Measurements from ENCODE around the gene DCAF16. TPM values are rescaled to one million over a fixed set of nuclear protein-coding genes. Genes with fewer than 3 reads are reported as not detected.

DCAF16 gene
- total RNA-seq, 2 experiments from 2014 or later = 32.9 to 35.9 TPM

DNA sequence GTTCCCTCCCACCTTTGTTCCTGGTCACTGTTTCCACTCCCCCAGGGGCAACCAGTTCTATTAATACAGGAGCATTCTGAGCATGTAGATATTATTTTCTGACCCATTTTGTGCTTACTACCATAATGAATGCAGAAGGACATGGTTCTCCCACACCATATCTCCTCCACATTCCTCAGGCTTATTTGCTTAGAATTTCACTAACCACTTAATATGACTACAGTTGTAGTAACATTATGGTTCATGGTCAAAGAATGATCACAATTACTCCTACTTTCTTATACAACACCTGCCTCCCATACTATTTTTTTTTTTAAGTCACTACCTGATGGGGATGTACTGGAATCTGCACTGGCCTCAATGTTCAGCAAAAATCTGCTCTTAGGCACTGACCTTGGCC is 21.6 kb downstream of the DCAF16 start:
- CTCF ChIA-PET = no interaction called here
- POLR2A ChIA-PET = interaction anchor here (0.5 to 0.7 kb wide), 2 partner anchors 20 to 231 kb away, joined by 3 to 5 read pairs; no protein-coding TSS in a partner anchor

DNA sequence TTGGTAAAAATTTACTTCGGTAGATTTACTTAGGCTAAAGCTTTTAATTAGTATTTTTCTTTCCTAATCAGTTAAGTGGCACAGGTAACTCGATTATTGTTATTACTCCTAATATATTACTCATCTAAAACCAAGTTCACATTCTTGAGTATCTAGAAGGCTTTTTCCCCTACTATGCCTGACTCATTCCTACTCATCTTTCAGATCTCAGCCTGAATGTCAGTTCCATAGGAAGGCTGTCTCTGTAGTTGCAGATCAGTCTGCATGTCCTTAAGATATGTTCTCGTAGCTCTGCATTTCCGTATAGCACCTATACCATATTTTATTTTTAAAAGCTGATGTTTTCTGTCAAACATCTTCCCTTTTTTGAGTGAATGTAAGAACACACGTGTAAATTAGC is 23.2 kb downstream of the DCAF16 start:
- ChIA-PET CTCF (no interaction called here), POLR2A (no interaction called here)

DNA sequence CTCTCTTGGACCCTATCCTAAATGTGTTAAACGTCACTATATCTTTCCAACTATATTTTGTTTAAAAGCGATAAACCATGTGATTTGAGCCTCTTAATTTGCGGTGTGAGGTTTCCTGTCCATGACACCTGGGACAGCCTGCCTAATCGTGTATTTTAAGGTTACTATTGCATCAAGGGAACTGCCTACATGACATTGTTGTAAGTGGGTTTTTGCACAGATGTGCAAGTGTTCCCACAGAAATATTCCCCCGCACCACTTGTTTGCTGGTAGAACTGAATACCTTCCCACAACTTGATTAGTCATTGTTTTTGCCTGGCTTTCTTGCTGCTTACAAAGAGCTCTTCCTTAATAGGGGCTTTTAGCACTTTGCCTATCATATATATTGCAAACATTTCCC is 24.0 kb downstream of the DCAF16 start:
- ChIA-PET POLR2A (no interaction called here), CTCF (no interaction called here)

DNA sequence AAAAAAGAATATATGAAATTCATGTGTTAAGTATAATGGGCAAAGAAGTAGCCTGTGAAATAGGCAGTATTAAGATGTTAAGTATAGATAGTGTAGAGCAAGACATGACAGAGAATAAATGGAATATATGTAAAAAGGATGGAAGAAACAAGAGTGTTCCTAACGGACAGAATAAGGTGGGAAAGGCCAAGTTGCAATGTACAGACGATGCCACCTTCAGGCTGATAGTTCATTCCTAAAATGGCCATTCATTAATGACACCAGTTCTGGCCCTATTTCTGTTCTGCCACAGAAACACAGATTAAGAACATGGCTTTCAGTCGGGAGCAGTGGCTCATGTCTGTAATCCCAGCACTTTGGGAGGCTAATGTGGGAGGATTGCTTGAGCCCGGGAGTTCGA is 24.7 kb downstream of the DCAF16 start:
- CTCF ChIA-PET = no interaction called here
- POLR2A ChIA-PET = no interaction called here

DNA sequence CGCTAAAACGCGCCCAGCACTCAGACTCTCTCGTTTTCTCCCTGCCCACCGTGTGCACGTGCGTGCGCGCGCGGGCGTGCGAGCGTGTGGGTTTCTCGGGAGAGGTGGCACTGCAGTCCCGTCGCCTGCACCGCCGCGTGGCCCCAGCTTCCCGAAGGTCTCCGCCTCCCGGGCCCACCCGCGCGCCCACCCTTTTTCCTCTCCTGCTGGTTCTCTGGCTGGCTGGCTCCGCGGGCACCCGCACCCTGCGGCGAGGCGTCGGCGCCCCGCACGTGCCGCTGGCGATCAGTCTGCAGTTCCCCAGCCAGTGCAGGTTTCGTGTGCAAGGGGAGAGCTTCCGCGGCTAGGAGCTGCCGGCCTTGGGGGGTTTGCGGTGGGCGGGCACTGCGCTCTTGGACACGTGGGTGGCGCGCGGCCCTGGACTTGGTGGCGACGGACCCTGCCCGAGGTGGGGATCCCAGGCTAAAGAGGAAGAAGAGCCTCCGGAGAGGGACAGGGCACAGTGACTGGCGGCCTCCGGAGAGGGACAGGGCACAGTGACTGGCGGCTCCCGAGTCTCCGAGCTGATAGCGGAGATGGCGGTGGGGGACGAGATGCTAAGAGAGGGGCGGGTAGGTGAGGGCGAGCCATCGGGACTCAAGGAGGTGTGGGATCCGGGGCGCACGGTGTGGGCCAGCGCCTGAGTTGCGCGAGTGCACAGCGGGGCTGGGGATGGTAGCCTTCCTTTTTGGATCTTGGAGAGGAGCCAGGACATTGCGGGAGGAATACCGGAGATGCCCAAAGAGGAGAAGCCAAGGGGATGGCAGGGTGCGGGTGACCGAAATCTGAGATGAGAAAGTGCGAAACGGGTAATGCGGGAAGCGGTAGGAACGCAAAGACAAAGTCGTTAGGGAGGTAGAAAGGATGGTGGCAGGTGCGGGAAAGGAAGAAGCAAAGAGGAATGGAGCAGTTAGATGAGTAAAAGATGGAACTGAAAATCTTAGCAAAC is 29.0 kb downstream of the DCAF16 start, which contains the start of gene FAM184B:
TSS of gene FAM184B (minus strand) at position 322 of the 988 bp plus-strand sequence. CDS start 322 bp downstream, outside the sequence.
- POLR2A ChIA-PET = no interaction called here
- CTCF ChIA-PET = no interaction called here

DNA sequence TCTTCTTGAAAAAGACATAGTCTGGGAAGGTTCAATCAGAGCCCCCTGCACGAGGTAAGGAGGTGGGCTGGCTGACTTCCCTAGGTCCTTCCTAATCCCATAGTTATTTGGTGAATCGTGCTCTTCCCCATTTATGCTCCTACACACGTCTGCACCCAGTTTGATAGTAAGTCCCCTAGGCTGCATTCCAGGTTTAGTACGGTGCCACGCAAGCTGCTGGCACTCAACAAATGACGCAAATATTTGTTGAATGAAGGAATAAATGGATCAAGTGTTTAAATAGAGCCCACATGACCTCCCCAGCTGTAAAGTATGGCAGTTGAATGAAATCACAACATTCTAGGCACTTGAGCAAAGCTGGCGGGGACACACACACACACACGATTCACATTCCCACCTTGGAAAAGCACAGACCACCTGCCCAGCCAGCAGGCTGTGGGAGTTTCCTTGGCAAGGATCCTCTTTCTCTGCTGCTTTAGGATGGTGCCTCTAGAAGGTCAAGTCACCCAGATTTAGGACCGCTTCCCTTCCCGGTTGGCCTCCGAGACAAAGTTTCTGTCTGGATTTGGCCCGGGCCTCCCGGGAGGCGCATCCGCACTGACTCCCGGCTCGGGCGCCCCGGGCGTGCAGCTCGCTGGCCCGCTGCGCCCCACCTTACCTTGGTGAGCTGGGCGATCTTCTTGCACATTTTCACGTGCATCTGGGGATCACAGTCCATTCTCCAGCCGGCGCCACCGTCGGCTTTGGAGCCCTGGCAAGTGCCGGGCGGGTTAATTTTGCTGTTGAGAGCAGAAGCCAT is 29.9 kb downstream of the DCAF16 start:
- ChIA-PET POLR2A (no interaction called here), CTCF (no interaction called here)

DNA sequence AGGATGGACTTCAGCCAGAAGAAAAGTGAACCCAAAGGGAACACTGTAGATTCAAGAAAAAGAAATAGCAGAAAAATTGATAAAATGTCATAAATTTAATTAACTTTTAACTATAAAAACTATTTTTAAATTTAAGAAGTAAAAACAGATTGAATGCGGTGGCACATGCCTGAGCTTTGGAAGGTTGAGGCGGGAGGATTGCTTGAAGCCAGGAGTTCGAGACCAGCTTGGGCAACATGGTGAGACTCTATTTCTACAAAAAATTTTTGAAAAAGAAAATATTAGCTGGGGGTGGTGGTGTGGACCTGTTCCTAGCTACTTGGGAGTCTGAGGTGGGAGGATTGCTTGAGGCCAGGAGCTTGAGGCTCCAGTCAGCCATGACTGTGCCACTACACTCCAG is 32.1 kb downstream of the DCAF16 start:
- ChIA-PET CTCF (no interaction called here), POLR2A (no interaction called here)

DNA sequence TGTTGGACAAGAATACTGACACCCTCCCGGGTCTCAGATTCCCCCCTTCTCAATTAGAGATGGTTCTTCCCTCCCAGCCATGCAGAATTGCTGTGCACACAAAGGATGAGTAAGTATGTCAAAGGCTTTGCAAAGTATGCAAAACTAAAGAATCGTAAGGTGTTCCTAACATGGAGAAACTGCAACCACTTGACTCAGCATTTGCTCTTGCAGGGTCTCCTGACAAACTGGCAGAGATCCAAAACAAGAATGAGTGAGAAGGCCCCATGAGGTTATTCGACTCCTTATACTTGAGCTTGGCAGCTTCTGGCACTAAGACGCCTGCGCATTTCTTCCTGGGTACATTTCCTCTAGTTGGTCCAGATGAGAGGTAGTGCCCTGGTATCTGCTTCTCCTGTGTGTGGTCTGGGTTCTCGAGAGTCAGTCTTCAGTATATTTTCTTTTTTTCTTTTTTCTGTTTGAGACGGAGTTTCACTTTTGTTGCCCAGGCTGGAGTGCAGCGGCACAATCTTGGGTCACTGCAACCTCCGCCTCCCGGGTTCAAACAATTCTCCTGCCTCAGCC is 37.3 kb downstream of the DCAF16 start:
- ChIA-PET CTCF (no interaction called here), POLR2A (no interaction called here)

DNA sequence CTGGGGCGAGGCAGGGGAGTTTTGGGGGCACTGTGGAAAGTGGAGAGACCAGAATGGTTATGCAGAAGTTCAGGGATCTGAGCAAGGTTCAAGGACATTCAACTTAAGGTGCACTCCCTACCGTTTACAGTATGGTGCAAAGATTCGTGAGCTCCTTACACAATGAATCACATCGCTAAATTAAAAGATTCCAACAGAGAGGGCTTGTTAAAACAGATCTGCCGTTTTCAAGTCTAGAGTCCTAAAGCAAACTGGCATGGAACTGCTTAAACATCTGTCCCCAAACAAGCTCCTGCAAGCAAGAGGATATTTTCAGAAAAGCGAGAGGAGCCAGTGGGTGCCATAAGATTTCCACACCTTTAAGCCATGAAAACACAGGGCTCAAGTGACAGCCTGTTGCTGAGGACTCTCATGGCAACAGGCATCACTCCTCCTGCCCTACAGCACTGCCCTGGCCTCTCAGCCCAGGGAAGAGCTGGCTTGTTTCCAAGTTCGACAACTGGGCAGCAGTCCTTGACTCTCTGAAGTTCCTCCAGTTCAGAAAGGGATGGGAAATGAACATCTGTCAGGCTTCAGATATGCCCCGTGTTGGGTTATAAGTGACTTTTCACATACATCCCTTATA is 39.2 kb downstream of the DCAF16 start:
- CTCF ChIA-PET = no interaction called here
- POLR2A ChIA-PET = no interaction called here

DNA sequence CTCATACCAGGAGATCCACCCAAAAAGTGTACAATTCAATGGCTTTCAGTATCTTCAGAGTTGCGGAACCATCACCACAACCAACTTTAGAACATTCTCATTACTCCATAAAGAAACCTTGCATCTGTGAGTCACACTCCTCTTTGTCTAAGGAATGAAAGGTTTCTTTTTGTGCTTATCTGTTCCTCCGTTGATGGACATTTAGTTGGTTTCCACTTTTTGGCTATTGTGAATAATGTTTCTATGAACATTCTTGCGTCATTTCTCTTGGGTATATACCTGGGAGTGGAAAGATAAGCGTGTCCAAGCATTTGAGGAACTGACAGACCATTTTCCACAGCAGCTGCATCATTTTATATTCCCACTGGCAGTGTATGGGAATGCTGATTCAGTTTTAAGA is 39.7 kb downstream of the DCAF16 start:
- ChIA-PET CTCF (no interaction called here), POLR2A (no interaction called here)

DNA sequence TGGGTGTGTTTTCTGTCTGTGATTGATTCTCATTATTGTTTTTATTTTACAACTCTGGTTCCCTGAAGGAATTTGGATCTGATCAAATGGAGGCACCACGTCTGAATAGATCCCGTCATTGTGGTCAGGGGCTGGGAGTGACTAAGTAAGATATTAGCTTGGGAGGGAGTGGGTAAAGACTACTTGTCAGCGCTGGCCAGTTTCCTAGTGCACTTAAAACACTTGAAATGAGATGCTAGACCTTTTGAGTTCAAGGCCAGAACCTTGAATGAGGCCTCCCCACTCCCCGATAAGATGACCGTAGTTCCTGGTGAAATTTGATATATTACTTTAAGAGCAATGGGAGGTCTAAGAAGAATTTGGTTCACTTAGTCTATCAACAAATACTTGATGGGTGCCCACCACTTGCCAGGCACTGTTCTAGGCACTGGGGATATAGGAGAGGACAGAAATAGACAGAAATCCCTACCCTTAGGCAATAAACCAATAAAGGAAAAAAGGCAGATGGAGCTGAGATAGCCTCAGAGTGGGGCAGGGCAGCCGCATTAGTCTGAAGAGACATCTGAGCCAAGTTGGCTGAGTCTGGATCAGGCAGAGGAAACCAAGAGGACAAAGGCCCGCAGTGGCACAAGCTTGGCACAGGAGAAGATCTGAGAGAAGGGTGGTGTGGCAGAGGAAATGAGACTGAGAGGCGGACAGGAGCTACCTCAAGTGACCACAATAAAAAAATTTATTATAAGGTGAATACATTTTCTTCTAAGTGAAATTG is 41.0 kb downstream of the DCAF16 start:
- CTCF ChIA-PET = no interaction called here
- POLR2A ChIA-PET = no interaction called here

DNA sequence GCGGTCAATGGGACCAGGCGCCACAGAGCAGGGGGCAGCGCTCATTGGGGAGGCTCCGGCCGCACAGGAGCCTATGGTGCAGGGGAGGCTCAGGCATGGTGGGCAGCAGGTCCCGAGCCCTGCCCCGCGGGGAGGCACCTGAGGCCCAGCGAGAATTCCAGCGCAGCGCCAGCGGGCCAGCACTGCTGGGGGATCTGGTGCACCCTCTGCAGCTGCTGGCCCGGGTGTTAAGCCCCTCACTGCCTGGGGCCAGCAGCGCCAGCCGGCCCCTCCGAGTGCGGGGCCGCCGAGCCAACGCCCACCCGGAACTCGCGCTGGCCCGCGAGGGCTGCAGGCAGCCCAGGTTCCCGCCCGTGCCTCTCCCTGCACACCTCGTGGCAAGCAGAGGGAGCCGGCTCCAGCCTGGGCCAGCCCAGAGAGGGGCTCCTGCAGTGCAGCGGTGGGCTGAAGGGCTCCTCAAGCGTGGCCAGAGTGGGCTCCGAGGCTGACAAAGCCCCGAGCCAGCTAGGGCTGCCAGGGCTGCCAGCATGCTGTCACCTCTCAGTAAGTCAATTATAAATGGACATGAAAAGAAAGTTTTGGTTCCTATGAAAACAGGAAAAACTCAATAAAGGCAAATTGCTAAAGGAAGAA is 43.6 kb downstream of the DCAF16 start:
- ChIA-PET POLR2A (no interaction called here), CTCF (no interaction called here)

DNA sequence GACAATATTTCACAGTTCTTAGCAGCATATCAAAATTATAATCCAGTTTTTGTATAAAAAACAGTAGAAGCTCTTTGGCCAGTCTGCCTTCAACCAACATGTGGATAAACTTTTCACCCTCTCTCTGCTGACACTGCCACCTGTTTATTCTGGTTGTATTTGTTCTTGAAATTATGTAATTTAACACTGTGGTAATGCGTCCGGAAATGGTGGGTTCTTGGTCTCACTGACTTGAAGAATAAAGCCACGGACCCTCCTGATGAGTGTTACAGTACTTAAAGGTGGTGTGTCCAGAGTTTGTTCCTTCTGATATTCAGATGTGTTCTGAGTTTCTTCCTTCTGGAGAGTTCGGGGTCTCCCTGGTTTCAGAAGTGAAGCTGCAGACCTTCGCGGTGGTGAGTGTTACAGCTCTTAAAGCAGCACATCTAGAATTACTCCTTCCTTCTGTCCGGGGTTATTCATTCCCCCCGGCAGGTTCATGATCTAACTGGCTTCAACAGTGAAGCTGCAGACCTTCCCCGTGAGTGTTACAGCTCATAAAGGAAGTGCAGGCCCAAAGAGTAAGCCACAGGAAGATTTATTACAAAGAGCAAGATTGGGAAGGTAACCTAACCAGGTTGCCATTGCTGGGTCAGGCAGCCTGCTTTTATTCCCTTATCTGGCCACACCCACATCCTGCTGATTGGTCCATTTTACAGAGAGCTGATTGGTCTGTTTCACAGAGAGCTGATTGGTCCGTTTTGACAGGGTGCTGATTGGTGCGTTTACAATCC is 44.9 kb downstream of the DCAF16 start:
- POLR2A ChIA-PET = no interaction called here
- CTCF ChIA-PET = interaction anchor here (0.6 kb wide), 1 partner anchor 36 kb away, joined by 3 read pairs; no protein-coding TSS in a partner anchor

DNA sequence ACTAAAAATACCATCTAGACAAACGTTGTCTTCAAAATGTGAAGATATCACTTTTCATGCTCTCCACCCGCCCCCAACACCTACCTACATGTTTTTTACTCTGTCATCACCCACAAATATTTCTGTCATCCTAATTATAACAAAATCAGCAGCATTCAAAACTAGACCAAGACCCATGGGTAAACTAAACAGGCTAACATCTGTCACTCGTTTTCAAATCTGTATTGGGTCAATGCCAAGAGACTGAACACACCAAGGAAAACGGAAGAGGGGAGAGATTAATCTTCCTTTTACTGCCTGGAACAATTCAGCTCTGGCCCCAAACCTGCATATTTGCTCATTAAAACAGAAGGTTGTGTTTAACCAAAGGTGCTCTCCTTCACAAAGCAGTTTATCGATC is 46.6 kb downstream of the DCAF16 start:
- ChIA-PET POLR2A (no interaction called here), CTCF (no interaction called here)

DNA sequence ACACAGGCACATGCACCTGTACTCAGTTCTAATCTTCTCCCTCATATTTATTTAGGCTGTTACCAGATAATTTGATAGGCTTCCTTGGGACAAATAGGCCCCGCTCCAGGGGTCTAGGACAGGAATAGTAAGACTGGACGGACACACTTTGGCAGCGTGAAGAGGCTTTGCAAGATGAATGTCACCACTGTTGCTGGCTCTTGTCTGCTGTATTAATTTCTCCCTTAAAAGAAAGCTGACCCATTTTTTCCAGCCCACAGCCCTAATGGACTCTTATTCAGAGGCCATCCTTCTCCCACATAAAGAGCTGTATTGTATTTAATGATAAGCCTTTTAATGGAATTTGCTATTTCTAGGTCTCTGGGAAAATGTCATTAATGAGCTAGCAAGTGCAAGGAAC is 47.1 kb downstream of the DCAF16 start:
- POLR2A ChIA-PET = no interaction called here
- CTCF ChIA-PET = no interaction called here

DNA sequence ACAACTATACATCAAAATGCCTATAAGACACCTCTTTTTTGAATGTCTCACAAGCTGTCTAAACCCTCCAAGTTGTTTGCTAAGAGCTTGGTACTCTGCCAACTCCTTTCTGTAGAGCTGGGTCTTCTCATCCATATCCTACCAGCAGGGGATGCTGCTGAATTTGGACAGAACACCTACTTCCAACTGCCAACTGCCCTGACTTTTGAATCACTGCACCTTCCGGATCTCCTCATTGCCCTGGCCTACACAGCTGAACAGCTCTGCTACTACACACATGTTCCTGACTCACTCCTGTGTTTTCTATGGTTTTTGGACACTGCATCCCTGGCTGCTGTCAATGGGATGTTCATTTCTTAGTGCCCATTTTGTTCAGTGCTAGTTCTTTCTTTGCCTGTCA is 47.8 kb downstream of the DCAF16 start:
- POLR2A ChIA-PET = no interaction called here

DNA sequence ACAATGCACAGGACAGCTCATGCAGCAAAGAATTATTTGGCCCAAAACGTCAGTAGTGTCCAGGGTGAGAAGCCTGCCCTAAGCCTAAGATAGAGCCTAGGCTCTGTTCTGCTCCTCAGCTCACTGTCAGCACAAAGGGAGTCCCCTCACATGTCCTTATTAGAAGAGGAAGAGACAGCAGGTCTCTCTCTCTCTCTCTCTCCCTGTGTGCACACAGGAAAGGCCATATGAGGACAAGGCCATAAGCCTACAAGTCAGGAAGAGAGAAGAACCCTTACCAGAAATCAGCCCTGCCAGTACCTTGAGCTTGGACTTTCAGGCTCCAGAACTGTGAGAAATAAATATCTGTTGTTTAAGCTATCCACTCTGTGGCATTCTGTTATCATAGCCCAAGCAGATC is 49.5 kb downstream of the DCAF16 start:
- ChIA-PET POLR2A (no interaction called here), CTCF (no interaction called here)

More for the DNA sequence above, 47.8 kb downstream of the DCAF16 start:
- CTCF ChIA-PET = no interaction called here

DNA sequence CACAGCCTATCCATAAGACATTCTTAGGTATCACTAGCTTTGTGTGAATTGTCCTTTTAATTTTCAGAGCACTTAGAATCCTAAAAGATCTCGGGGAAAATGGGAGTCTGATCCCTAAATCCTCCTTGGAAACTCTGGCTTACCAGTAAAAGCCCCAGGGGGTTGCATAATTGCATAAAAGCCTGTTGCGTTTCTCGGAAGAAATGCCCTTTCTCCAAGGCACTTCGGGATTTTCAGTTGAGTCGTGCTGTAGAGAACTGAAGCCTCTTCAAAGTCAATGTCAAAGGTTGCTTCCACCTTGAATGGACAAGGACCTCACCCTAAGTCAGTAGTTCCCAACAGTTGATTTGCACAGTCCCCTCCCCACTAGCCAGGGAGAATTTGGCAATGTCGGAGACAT is 49.9 kb downstream of the DCAF16 start:
- ChIA-PET CTCF (no interaction called here), POLR2A (no interaction called here)

Data from activated CD8-positive, alpha-beta memory T cell treated with anti-CD3 and anti-CD28 coated beads for 36 hours (primary cell).